H1 (cell line): Measurements from ENCODE around the gene TGM2. TPM values are rescaled to one million over a fixed set of nuclear protein-coding genes. Genes with fewer than 3 reads are reported as not detected.

Source experiments
- CTCF ChIA-PET: fragments of 300-600 bp; sonication (Branson Sonifier 250); formaldehyde crosslinking; loops from one replicate; lab custom pipeline; 2021; ENCODE audit not compliant: partially characterized antibody; lab: Charles Lee
- POLR2A ChIA-PET: fragments of 300-600 bp; sonication (Branson Sonifier 250); formaldehyde crosslinking; loops from one replicate; lab custom pipeline; 2021; ENCODE audit warnings: inconsistent platforms; ENCODE audit not compliant: partially characterized antibody; lab: Charles Lee
- DNase-seq, 2 experiments: peaks; one replicate each; pipeline versions ENCODE4 v3.0.0 to v3.0.0-alpha.2; 2010 to 2022; ENCODE audit warnings: low spot score in 2 of 2, low read depth in 1 of 2, mixed read lengths in 1 of 2
- FAIRE-seq: peaks from 2 replicates; lab custom pipeline; 2011; peaks lifted over from hg19 to GRCh38; lab: Jason Lieb, UNC
- H2AFZ ChIP-seq: 2 replicates; pipeline ENCODE4 v1.8.1; 2012; ENCODE audit warnings: low read length, inconsistent platforms
- H2AK5ac ChIP-seq: 2 replicates; pipeline ENCODE4 v1.6.1; 2013; ENCODE audit warnings: low read depth, low read length
- H2BK120ac ChIP-seq: replicated peaks from 2 replicates; pipeline ENCODE3; 2013; ENCODE audit warnings: low read depth, low read length, inconsistent platforms
- H2BK12ac ChIP-seq: 2 replicates; pipeline ENCODE4 v1.6.1; 2013; ENCODE audit warnings: low read depth, low read length
- H2BK15ac ChIP-seq: 2 replicates; pipeline ENCODE4 v1.6.1; 2013; ENCODE audit warnings: low read length
- H2BK20ac ChIP-seq: 2 replicates; pipeline ENCODE4 v1.6.1; 2013; ENCODE audit warnings: low read length
- H2BK5ac ChIP-seq: 2 replicates; pipeline ENCODE4 v1.6.1; 2013; ENCODE audit warnings: low read depth, low read length
- H3K14ac ChIP-seq: 2 replicates; pipeline ENCODE4 v1.6.1; 2013; ENCODE audit warnings: inconsistent platforms; ENCODE audit not compliant: insufficient read length
- H3K18ac ChIP-seq: 2 replicates; pipeline ENCODE4 v1.6.1; 2013; ENCODE audit warnings: low read length; ENCODE audit errors: extremely low read depth
- H3K23ac ChIP-seq: 2 replicates; pipeline ENCODE4 v1.6.1; 2013; ENCODE audit warnings: inconsistent platforms; ENCODE audit not compliant: insufficient read length
- H3K23me2 ChIP-seq: 2 replicates; pipeline ENCODE4 v1.6.1; 2013; ENCODE audit warnings: low read depth, low read length
- H3K27ac ChIP-seq: 2 replicates; pipeline ENCODE4 v1.6.1; 2011; ENCODE audit warnings: low read depth, low read length, inconsistent platforms
- H3K27me3 ChIP-seq, 4 experiments: replicated peaks in 1 of 4; 1 replicate in 1 of 4; 2 replicates in 3 of 4; pipeline versions ENCODE4 v1.6.1 to v1.8.1; 2011 to 2013; ENCODE audit warnings: low read length in 3 of 4, mild to moderate bottlenecking in 3 of 4, inconsistent platforms in 2 of 4, mixed read lengths in 2 of 4, moderate library complexity in 1 of 4; ENCODE audit not compliant: control insufficient read depth in 3 of 4, insufficient read depth in 3 of 4; ENCODE audit errors: extremely low read depth in 1 of 4
- H3K36me3 ChIP-seq, 4 experiments: 2 replicates each; pipeline versions ENCODE4 v1.6.1 to v1.8.1; 2011 to 2013; ENCODE audit warnings: mild to moderate bottlenecking in 4 of 4, low read length in 3 of 4, moderate library complexity in 2 of 4, control low read depth in 1 of 4, inconsistent platforms in 1 of 4; ENCODE audit not compliant: insufficient read depth in 4 of 4, control insufficient read depth in 2 of 4
- H3K4ac ChIP-seq: replicated peaks from 2 replicates; pipeline ENCODE3; 2013; ENCODE audit warnings: low read length, low read depth, mixed read lengths, inconsistent platforms; ENCODE audit not compliant: insufficient read length
- H3K4me1 ChIP-seq, 4 experiments: replicated peaks in 1 of 4; 1 replicate in 1 of 4; 2 replicates in 3 of 4; pipeline versions ENCODE4 v1.6.1 to v1.8.1; 2011 to 2013; ENCODE audit warnings: low read length in 3 of 4, inconsistent platforms in 2 of 4, mixed read lengths in 1 of 4; ENCODE audit not compliant: insufficient read depth in 4 of 4, control insufficient read depth in 3 of 4
- H3K4me2 ChIP-seq, 2 experiments: 2 replicates each; pipeline versions ENCODE4 v1.6.1 to v1.8.1; 2011 to 2013; ENCODE audit warnings: low read depth in 2 of 2, low read length in 2 of 2, control low read depth in 1 of 2, inconsistent platforms in 1 of 2, mild to moderate bottlenecking in 1 of 2; ENCODE audit not compliant: insufficient read depth in 1 of 2
- H3K4me3 ChIP-seq, 4 experiments: fragments of 200-600, 300-600 bp in 1 of 4; sonication (generic), shearing (Covaris generic), sonication (Bioruptor Twin) in 1 of 4; 2 replicates each; pipeline versions ENCODE4 v1.5.1 to v1.8.1; 2011 to 2016; ENCODE audit warnings: low read length in 4 of 4, low read depth in 3 of 4, control low read depth in 2 of 4, inconsistent platforms in 2 of 4, mild to moderate bottlenecking in 2 of 4, mixed read lengths in 1 of 4, moderate library complexity in 1 of 4; ENCODE audit not compliant: insufficient read depth in 2 of 4; ENCODE audit errors: extremely low read depth in 1 of 4
- H3K56ac ChIP-seq: replicated peaks from 2 replicates; pipeline ENCODE3; 2013; ENCODE audit warnings: low read depth, mild to moderate bottlenecking, mixed read lengths, low read length, inconsistent platforms; ENCODE audit not compliant: insufficient read length
- H3K79me1 ChIP-seq: 2 replicates; pipeline ENCODE4 v1.6.1; 2013; ENCODE audit warnings: low read depth, low read length, control low read depth
- H3K79me2 ChIP-seq, 2 experiments: 2 replicates each; pipeline versions ENCODE4 v1.6.1 to v1.8.1; 2012 to 2013; ENCODE audit warnings: low read length in 2 of 2, mild to moderate bottlenecking in 2 of 2, inconsistent platforms in 1 of 2; ENCODE audit not compliant: insufficient read depth in 2 of 2, control insufficient read depth in 1 of 2
- H3K9ac ChIP-seq, 4 experiments: replicated peaks in 1 of 4; 1 replicate in 1 of 4; 2 replicates in 3 of 4; pipeline versions ENCODE4 v1.6.1 to v1.8.1; 2011 to 2013; ENCODE audit warnings: low read depth in 3 of 4, low read length in 3 of 4, control low read depth in 2 of 4, mild to moderate bottlenecking in 2 of 4, moderate library complexity in 2 of 4, inconsistent platforms in 1 of 4; ENCODE audit errors: extremely low read depth in 1 of 4
- H3K9me3 ChIP-seq, 2 experiments: 2 replicates each; pipeline versions ENCODE4 v1.6.1 to v1.8.1; 2012 to 2013; ENCODE audit warnings: mild to moderate bottlenecking in 2 of 2, moderate library complexity in 2 of 2, control low read depth in 1 of 2, inconsistent platforms in 1 of 2, low read depth in 1 of 2, low read length in 1 of 2, mixed read lengths in 1 of 2; ENCODE audit not compliant: insufficient read depth in 2 of 2
- H4K20me1 ChIP-seq, 2 experiments: replicated peaks in 1 of 2; 2 replicates each; pipeline versions ENCODE3 to v1.8.1; 2011 to 2013; ENCODE audit warnings: inconsistent platforms in 2 of 2, low read length in 2 of 2, mild to moderate bottlenecking in 1 of 2; ENCODE audit not compliant: insufficient read depth in 2 of 2, control insufficient read depth in 1 of 2
- H4K5ac ChIP-seq: 2 replicates; pipeline ENCODE4 v1.6.1; 2013; ENCODE audit warnings: low read length, low read depth, mixed read lengths, inconsistent platforms; ENCODE audit not compliant: insufficient read length
- H4K8ac ChIP-seq: 2 replicates; pipeline ENCODE4 v1.8.0; 2013; ENCODE audit warnings: mild to moderate bottlenecking, moderate library complexity, low read length, inconsistent platforms; ENCODE audit not compliant: insufficient read depth; ENCODE audit errors: extremely low read depth
- H4K91ac ChIP-seq: replicated peaks from 2 replicates; pipeline ENCODE3; 2013; ENCODE audit warnings: low read length, mixed read lengths, inconsistent platforms; ENCODE audit not compliant: insufficient read length
- ATF2 ChIP-seq: IDR thresholded peaks from 2 replicates; pipeline ENCODE4 v1.6.1; 2012; ENCODE audit warnings: low read length, inconsistent platforms
- CHD1 ChIP-seq: IDR thresholded peaks from 2 replicates; pipeline ENCODE4 v1.6.1; 2012; ENCODE audit warnings: low read depth, low read length, improper control_type of control experiment
- CTBP2 ChIP-seq: IDR thresholded peaks from 2 replicates; pipeline ENCODE4 v1.7.0; 2011; ENCODE audit warnings: borderline replicate concordance, mild to moderate bottlenecking, moderate library complexity, mixed read lengths, low read length; ENCODE audit not compliant: insufficient read depth, insufficient read length
- EZH2 ChIP-seq: fragments of 200-600 bp; sonication (generic); IDR thresholded peaks from 2 replicates; pipeline ENCODE4 v1.7.1; 2012; ENCODE audit warnings: low read depth, mild to moderate bottlenecking, moderate library complexity, low read length, inconsistent platforms; ENCODE audit not compliant: severe bottlenecking
- HDAC2 ChIP-seq, 2 experiments: fragments of 300-600 bp in 1 of 2; sonication (generic) in 1 of 2; IDR thresholded peaks; 2 replicates each; pipeline ENCODE4 v1.6.1; 2011 to 2012; ENCODE audit warnings: low read depth in 2 of 2, low read length in 2 of 2, mild to moderate bottlenecking in 2 of 2, moderate library complexity in 2 of 2, borderline replicate concordance in 1 of 2, inconsistent platforms in 1 of 2
- JUND ChIP-seq: IDR thresholded peaks from 2 replicates; pipeline ENCODE4 v1.6.1; 2011; ENCODE audit warnings: mild to moderate bottlenecking, improper control_type of control experiment, low read length
- RBBP5 ChIP-seq: IDR thresholded peaks from 2 replicates; pipeline ENCODE4 v1.7.1; 2012; ENCODE audit warnings: low read depth, mild to moderate bottlenecking, inconsistent platforms, low read length, moderate library complexity, borderline replicate concordance
- SIX5 ChIP-seq: IDR thresholded peaks from 2 replicates; pipeline ENCODE4 v1.6.1; 2011; ENCODE audit warnings: mild to moderate bottlenecking, low read depth, low read length
- SP1 ChIP-seq: IDR thresholded peaks from 2 replicates; pipeline ENCODE4 v1.6.1; 2011; ENCODE audit warnings: low read depth, low read length
- YY1 ChIP-seq: IDR thresholded peaks from 2 replicates; pipeline ENCODE4 v1.6.1; 2011; ENCODE audit warnings: low read depth, mild to moderate bottlenecking, low read length
- WGBS, 2 experiments: shearing (Covaris generic) in 1 of 2; methylation state at CpG; one replicate each; pipeline versions ENCODE4 v1.1.6 to v1.1.7; 2013 to 2015; ENCODE audit warnings: low lambda C conversion rate in 2 of 2, mixed read lengths in 2 of 2, inconsistent platforms in 1 of 2, low coverage in 1 of 2, missing lambda C conversion rate in 1 of 2; ENCODE audit not compliant: insufficient replicate concordance in 2 of 2, insufficient coverage in 1 of 2, insufficient read length in 1 of 2; ENCODE audit errors: extremely low coverage in 1 of 2, missing lambda C conversion rate in 1 of 2; 5-methylcytosine and 5-hydroxymethylcytosine counted together
- polyA plus RNA-seq, 7 experiments: library from polyadenylated mRNA; depleted of rRNA in 3 of 7; stranded (reverse) in 5 of 7; unstranded in 2 of 7; fragments of >200 nt in 5 of 7; fragments of 200-250 nt in 2 of 7; gene quantifications; 1 replicate in 5 of 7; 2 replicates in 1 of 7; 4 replicates in 1 of 7; pipeline versions ENCODE4 v1.2.1 to v1.2.3, GENCODE V29; 2011 to 2013; ENCODE audit warnings: missing spikeins in 2 of 7, mixed read lengths in 2 of 7
- total RNA-seq: library from RNA; stranded (reverse); fragmentation: NEBNext Ultra II Directional; extraction: Animal tissue kit (Norgen Biotek cat#: 25700); gene quantifications from 2 replicates; pipeline ENCODE4 v1.2.1, GENCODE V29; 2021

Gene TGM2
- total and polyA plus RNA-seq, 2 of the 8 experiments (the other 6 are each of a cell fraction or from before 2014, with no cell fraction given) = 0.86 to 1.0 TPM

GRCh38 chr20:38126146-38126921 is 38.7 kb downstream of the TGM2 start:
- Histone ChIP-seq H2AK5ac (no peak overlapping the region), H3K9ac (no peak overlapping the region), H3K18ac (no peak overlapping the region), H3K4me1 (peaks cover 0 to 3% (median 0%) of the 10 kb centered on the region in 4 experiments; a peak in 2 of 7 replicates), H3K56ac (no peak overlapping the region), H3K14ac (no peak overlapping the region), H2BK5ac (no peak overlapping the region), H2BK15ac (no peak overlapping the region), H4K20me1 (no peaks in the 10 kb centered on the region), H2BK120ac (no peak overlapping the region), H2BK20ac (no peak overlapping the region), H3K4me2 (no peak overlapping the region), H3K4me3 (no peak overlapping the region), H4K91ac (no peak overlapping the region), H3K36me3 (no peaks in the 10 kb centered on the region), H3K23me2 (no peaks in the 10 kb centered on the region), H3K27ac (no peak overlapping the region), H3K4ac (no peak overlapping the region), H4K5ac (no peak overlapping the region), H3K79me1 (no peaks in the 10 kb centered on the region)
- FAIRE-seq = no peak
- WGBS, 2 experiments = 91% methylated on average over 7 of the region's 7 CpGs; no CpG with 5 or more reads in 1 of the 2 experiments
- CTCF ChIA-PET = interaction anchor here (0.8 to 3.3 kb wide), 11 partner anchors 11 to 181 kb away, joined by 3 to 16 read pairs (median 4); no protein-coding TSS in a partner anchor
- TF ChIP-seq CTBP2 = no peak
- TF ChIP-seq SP1 = no peak
- no peak for TF ChIP-seq ATF2
- TF ChIP-seq CHD1 = no peak
- no peak for TF ChIP-seq RBBP5
- TF ChIP-seq HDAC2 (IDR thresholded peaks at IDR 0.05; ENCODE audit: borderline replicate concordance in 1 of 2, low read depth in 2 of 2, low read length in 2 of 2) = no peak
- no peak for TF ChIP-seq JUND
- TF ChIP-seq YY1 = no peak
- no peak for TF ChIP-seq EZH2
- TF ChIP-seq SIX5 = no peak
- TF ChIP-seq, all 59 proteins: peak for 0
- Histone ChIP-seq H2BK12ac (no peak overlapping the region), H3K27me3 (no peaks in the 10 kb centered on the region), H3K9me3 (no peaks in the 10 kb centered on the region), H3K23ac (no peak overlapping the region), H3K79me2 (no peaks in the 10 kb centered on the region), H4K8ac (no peak overlapping the region), H2AFZ (no peak overlapping the region)
- no peak for DNase-seq
- POLR2A ChIA-PET = interaction anchor here (0.8 kb wide), 1 partner anchor 53 kb away, joined by 3 read pairs; no protein-coding TSS in a partner anchor
